Immature natural killer cell (primary cell): ENCODE measurements around the gene NUDT3. TPM values are rescaled to one million over a fixed set of nuclear protein-coding genes. Genes with fewer than 3 reads are reported as not detected.

Experiments used
- DNase-seq, 3 donors: peaks; one replicate each; pipeline ENCODE4 v3.0.0; 2022; ENCODE audit warnings: mixed read lengths in 1 of 3
- H3K27ac Mint-ChIP-seq, 6 donors: one replicate each; pipeline ENCODE4 v1.8.0; 2020; ENCODE audit warnings: mixed read lengths in 6 of 6, mild to moderate bottlenecking in 5 of 6, inconsistent platforms in 4 of 6, moderate library complexity in 3 of 6
- H3K27me3 Mint-ChIP-seq, 3 donors: one replicate each; pipeline ENCODE4 v1.8.0; 2020 to 2021; ENCODE audit warnings: low read depth in 3 of 3, mild to moderate bottlenecking in 3 of 3, mixed read lengths in 3 of 3, moderate library complexity in 3 of 3, inconsistent platforms in 1 of 3
- H3K36me3 Mint-ChIP-seq, 3 donors: one replicate each; pipeline ENCODE4 v1.8.0; 2020; ENCODE audit warnings: mixed read lengths in 3 of 3, inconsistent platforms in 2 of 3, mild to moderate bottlenecking in 2 of 3
- H3K4me1 Mint-ChIP-seq, 2 donors: one replicate each; pipeline ENCODE4 v1.8.0; 2020; ENCODE audit warnings: inconsistent platforms in 2 of 2, mild to moderate bottlenecking in 2 of 2, mixed read lengths in 2 of 2, moderate library complexity in 1 of 2
- H3K4me3 Mint-ChIP-seq, 5 donors: one replicate each; pipeline ENCODE4 v1.8.0; 2020; ENCODE audit warnings: mild to moderate bottlenecking in 5 of 5, mixed read lengths in 5 of 5, inconsistent platforms in 3 of 5, moderate library complexity in 3 of 5
- H3K9me3 Mint-ChIP-seq, 6 donors: one replicate each; pipeline ENCODE4 v1.8.0; 2020; ENCODE audit warnings: mild to moderate bottlenecking in 6 of 6, mixed read lengths in 6 of 6, inconsistent platforms in 4 of 6, moderate library complexity in 3 of 6
- polyA plus RNA-seq, 3 donors: library from polyadenylated mRNA; unstranded; fragments of 300-500 nt; fragmentation: Illumina TruSeq; gene quantifications; one replicate each; pipeline ENCODE4 v1.2.3, GENCODE V29; 2021

NUDT3 gene
- polyA plus RNA-seq, 3 donors from 2014 or later, result 5.0 to 10.3 (median 8.3) TPM

GRCh38 chr6:34284563-34285447, 107.7 kb downstream of the NUDT3 start:
- DNase-seq, result no peak
- Mint-ChIP-seq H3K9me3 (no peaks in the 10 kb centered on the region), H3K36me3 (peaks cover 10 to 35% (median 21%) of the 10 kb centered on the region in 3 donors), H3K27me3 (no peaks in the 10 kb centered on the region), H3K4me1 (peaks cover 18 to 30% of the 10 kb centered on the region in 2 donors), H3K4me3 (no peak overlapping the region), H3K27ac (peak overlapping the region in 2 of 6 donors; percentile 32 to 56)

DNA sequence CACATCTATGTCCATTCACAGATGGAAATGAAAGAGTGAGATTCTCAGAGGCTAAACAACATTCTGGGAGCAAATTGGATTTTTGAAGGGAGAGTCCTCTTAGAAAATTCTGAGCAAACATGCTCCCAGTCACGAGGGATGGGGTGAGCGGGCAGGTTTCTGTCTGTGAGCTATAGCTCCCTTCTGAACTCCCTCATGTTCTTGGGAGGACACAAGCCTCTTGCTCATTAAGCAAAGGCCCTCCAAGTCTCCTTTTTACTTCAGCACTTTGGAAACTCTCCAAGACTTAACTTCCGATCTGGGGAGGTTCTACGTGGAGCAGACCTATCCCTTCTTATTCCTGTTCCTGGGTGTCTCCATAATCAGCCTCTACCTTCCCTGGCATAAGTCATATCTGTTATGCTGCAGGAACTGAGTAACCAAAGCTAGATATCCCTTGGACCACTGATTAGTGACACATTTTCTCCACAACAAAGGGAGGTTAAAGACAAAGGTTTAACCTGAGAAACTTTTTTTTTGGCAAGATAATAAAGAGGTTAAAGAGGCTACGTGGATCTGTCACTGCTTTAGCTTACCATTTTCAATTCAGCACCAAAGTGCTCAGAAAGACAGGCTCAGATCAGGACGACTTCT, 110.7 kb downstream of the NUDT3 start:
- Mint-ChIP-seq H3K27ac (peak overlapping the region in 1 of 6 donors; percentile 40), H3K36me3 (peaks cover 9 to 40% (median 19%) of the 10 kb centered on the region in 3 donors), H3K9me3 (no peaks in the 10 kb centered on the region), H3K4me3 (no peak overlapping the region), H3K27me3 (no peaks in the 10 kb centered on the region), H3K4me1 (peaks cover 9 to 12% of the 10 kb centered on the region in 2 donors)
- DNase-seq, result no peak

GRCh38 chr6:34280216-34280615, 112.3 kb downstream of the NUDT3 start:
- H3K36me3 Mint-ChIP-seq, result peaks cover 5 to 40% (median 19%) of the 10 kb centered on the region in 3 donors
- H3K27ac Mint-ChIP-seq, result no peak overlapping the region
- H3K4me3 Mint-ChIP-seq, result no peak overlapping the region
- H3K27me3 Mint-ChIP-seq, result no peaks in the 10 kb centered on the region
- peaks cover 9 to 10% of the 10 kb centered on the region in 2 donors for H3K4me1 Mint-ChIP-seq
- no peak for DNase-seq
- no peaks in the 10 kb centered on the region for H3K9me3 Mint-ChIP-seq

GRCh38 chr6:34278833-34279232, 113.6 kb downstream of the NUDT3 start:
- H3K4me1 Mint-ChIP-seq, result peaks cover 0 to 3% of the 10 kb centered on the region in 2 donors
- no peaks in the 10 kb centered on the region for H3K9me3 Mint-ChIP-seq
- H3K27ac Mint-ChIP-seq, result no peak overlapping the region
- peaks cover 5 to 33% (median 12%) of the 10 kb centered on the region in 3 donors for H3K36me3 Mint-ChIP-seq
- DNase-seq, result no peak
- peaks cover 0 to 5% (median 2%) of the 10 kb centered on the region in 3 donors for H3K27me3 Mint-ChIP-seq
- H3K4me3 Mint-ChIP-seq, result no peak overlapping the region

GRCh38 chr6:34277763-34278112, 114.7 kb downstream of the NUDT3 start:
- no peak for DNase-seq
- no peak overlapping the region for H3K4me3 Mint-ChIP-seq
- peaks cover 0 to 3% of the 10 kb centered on the region in 2 donors for H3K4me1 Mint-ChIP-seq
- H3K9me3 Mint-ChIP-seq, result no peaks in the 10 kb centered on the region
- peak overlapping the region in 1 of 6 donors; percentile 30 for H3K27ac Mint-ChIP-seq
- peaks cover 2 to 5% (median 2%) of the 10 kb centered on the region in 3 donors for H3K27me3 Mint-ChIP-seq
- H3K36me3 Mint-ChIP-seq, result peaks cover 5 to 30% (median 10%) of the 10 kb centered on the region in 3 donors

GRCh38 chr6:34276881-34277762, 115.3 kb downstream of the NUDT3 start:
- Mint-ChIP-seq H3K9me3 (no peaks in the 10 kb centered on the region), H3K4me1 (peaks cover 0 to 3% of the 10 kb centered on the region in 2 donors), H3K4me3 (no peak overlapping the region), H3K27me3 (peaks cover 2 to 5% (median 2%) of the 10 kb centered on the region in 3 donors), H3K27ac (no peak overlapping the region), H3K36me3 (peaks cover 5 to 26% (median 10%) of the 10 kb centered on the region in 3 donors)
- DNase-seq, result no peak

DNA sequence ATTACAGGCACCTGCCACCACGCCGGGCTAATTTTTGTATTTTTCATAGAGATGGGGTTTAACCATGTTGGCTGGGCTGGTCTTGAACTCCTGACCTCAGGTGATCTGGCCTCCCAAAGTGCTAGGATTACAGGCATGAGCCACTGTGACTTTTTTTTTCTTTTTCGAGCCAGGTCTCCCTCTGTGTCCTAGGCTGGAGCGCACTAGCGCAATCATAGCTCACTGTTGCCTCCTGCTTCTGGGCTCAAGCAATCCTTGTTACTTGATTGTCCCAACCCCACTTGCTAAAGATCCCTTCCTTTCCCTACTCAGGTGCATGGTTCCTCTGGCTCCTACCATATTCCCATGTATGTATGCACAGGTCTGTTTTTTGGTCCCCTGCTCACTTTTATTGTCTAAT, 116.3 kb downstream of the NUDT3 start:
- H3K27ac Mint-ChIP-seq, result no peak overlapping the region
- H3K4me1 Mint-ChIP-seq, result peaks cover 0 to 3% of the 10 kb centered on the region in 2 donors
- peaks cover 5 to 23% (median 10%) of the 10 kb centered on the region in 3 donors for H3K36me3 Mint-ChIP-seq
- no peak for DNase-seq
- H3K4me3 Mint-ChIP-seq, result no peak overlapping the region
- no peaks in the 10 kb centered on the region for H3K9me3 Mint-ChIP-seq
- H3K27me3 Mint-ChIP-seq, result peaks cover 2 to 5% (median 2%) of the 10 kb centered on the region in 3 donors

- no peak overlapping the region for H3K4me3 Mint-ChIP-seq
- no peaks in the 10 kb centered on the region for H3K9me3 Mint-ChIP-seq
- peaks cover 2 to 5% of the 10 kb centered on the region in 2 donors for H3K4me1 Mint-ChIP-seq
- peak overlapping the region in 1 of 6 donors; percentile 51 for H3K27ac Mint-ChIP-seq
- H3K36me3 Mint-ChIP-seq, result peaks cover 5 to 15% (median 6%) of the 10 kb centered on the region in 3 donors
- peaks cover 2 to 5% (median 2%) of the 10 kb centered on the region in 3 donors for H3K27me3 Mint-ChIP-seq
- DNase-seq, result no peak
Observed at GRCh38 chr6:34275128-34275804, 117.2 kb downstream of the NUDT3 start.

- H3K27me3 Mint-ChIP-seq, result peaks cover 2 to 5% (median 2%) of the 10 kb centered on the region in 3 donors
- no peak overlapping the region for H3K27ac Mint-ChIP-seq
- peaks cover 7 to 10% of the 10 kb centered on the region in 2 donors for H3K4me1 Mint-ChIP-seq
- DNase-seq, result no peak
- H3K4me3 Mint-ChIP-seq, result no peak overlapping the region
- no peaks in the 10 kb centered on the region for H3K9me3 Mint-ChIP-seq
- peaks cover under 1 to 6% (median 4%) of the 10 kb centered on the region in 3 donors for H3K36me3 Mint-ChIP-seq
Observed at GRCh38 chr6:34274129-34274528, 118.3 kb downstream of the NUDT3 start.

DNA sequence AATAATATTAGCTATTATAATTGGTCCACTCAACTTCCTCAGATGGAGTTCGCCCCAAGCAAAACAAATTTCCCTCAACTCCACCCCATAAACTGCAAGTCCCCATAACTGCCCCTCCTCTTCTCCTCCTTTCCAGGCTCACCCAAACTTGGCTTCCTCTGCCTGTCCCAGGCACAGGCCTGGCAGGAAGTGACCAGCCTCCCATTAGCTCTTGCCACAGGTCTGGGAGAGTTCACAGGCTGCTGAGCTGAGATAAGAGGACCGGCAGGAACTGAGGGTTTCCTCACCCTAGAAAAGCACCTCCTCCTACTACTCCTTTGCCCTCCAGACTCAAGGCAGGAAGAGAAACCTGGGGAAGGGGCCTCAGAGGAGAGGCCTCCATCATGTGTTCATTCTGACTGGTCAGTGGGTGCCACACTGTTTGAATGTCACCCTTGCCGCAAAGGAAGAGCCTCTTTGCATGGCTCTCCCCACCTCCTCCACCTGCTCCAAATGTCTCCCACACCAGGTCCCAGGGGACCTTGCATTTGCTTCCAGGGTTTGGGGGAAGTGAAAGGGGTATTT, 119.1 kb downstream of the NUDT3 start:
- Mint-ChIP-seq H3K27ac (peak overlapping the region in 2 of 6 donors; percentile 12 to 22), H3K27me3 (peaks cover 2 to 5% (median 2%) of the 10 kb centered on the region in 3 donors), H3K9me3 (no peaks in the 10 kb centered on the region), H3K4me1 (peaks cover 7 to 10% of the 10 kb centered on the region in 2 donors), H3K36me3 (peaks cover 0 to 2% (median 0%) of the 10 kb centered on the region in 3 donors), H3K4me3 (no peak overlapping the region)
- DNase-seq, result no peak

DNA sequence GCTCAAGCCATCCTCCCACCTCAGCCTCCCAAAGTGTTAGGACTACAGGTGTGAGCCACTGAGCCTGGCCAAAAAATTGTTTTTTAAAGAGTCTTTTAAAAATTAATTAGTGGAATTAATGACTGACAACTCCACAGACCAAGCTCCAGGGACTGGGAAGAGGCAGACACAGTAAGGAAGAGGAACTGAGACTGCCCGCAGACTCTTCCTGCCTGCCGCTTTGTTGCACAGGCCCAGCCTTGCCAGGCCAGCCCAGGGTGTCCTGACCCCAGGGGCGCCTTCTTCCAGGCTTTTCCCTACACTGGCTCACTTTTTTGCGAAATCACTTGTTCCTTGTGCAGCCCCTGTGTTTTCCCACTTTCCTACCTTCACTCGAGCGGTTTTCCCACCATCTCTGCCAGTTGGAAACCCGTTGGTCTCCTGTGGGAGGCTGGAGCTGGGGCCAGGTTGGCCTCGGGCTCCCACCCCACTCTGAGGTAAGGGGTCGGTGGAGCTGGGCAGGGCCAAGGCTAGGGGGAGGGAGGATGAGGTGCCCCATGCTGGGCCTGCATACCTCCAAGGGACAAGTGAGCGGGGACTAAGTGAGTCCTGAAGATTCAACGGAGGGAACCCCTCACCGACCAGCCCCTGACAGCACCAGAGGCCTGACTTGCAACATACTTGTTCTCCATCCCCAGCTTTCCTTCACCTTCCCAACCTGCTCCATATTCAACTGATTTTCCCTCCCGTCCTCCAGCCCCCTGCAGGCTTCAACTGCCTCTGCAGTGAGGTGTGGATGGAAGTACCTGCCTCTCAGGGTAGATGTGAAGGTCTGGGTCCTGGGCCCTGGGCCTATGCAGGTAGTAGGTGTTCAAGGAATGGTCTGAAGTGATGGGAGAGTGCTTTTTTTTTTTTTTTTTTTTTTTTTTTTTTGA, 120.2 kb downstream of the NUDT3 start:
- H3K36me3 Mint-ChIP-seq, result no peaks in the 10 kb centered on the region
- no peak overlapping the region for H3K27ac Mint-ChIP-seq
- no peak for DNase-seq
- peaks cover 2 to 5% (median 2%) of the 10 kb centered on the region in 3 donors for H3K27me3 Mint-ChIP-seq
- no peak overlapping the region for H3K4me3 Mint-ChIP-seq
- H3K9me3 Mint-ChIP-seq, result no peaks in the 10 kb centered on the region
- peaks cover 7 to 10% of the 10 kb centered on the region in 2 donors for H3K4me1 Mint-ChIP-seq
